ENCODE data around the gene EXOSC3. TPM values are rescaled to one million over a fixed set of nuclear protein-coding genes. Genes with fewer than 3 reads are reported as not detected.

Gene EXOSC3
- total and polyA plus RNA-seq, 9 of the 15 experiments (the other 6 are each of a cell fraction or from before 2014, with no cell fraction given), result 18.5 to 266 (median 114) TPM

- CTCF ChIA-PET (ENCODE audit: low intra/inter-chr PET ratio), result no interaction called here
- no peaks in the 10 kb centered on the region; a peak in 1 of 5 replicates for H3K4me1 ChIP-seq (replicated peaks in 1 of 2; ENCODE audit: control insufficient read depth in 2 of 2, insufficient read depth in 2 of 2, low read length in 2 of 2)
- H3K27ac ChIP-seq (ENCODE audit: extremely low read depth, low read depth, low read length), result peak overlapping the region; percentile 1; the same call in 1 of the 3 replicates
- H3K9me1 ChIP-seq (ENCODE audit: control insufficient read depth, insufficient read depth, low read length), result no peaks in the 10 kb centered on the region
- in situ Hi-C loops (cut with MboI) (no loop called here), intact Hi-C loops (cut with micrococcal nuclease) (no loop called here)
- FAIRE-seq, result no peak
- H3K4me3 ChIP-seq, result no peak overlapping the region
- peaks cover 39% of the 10 kb centered on the region; the same call in 2 of the 3 replicates for H3K36me3 ChIP-seq (ENCODE audit: control insufficient read depth, insufficient read depth, low read length)
- no peak overlapping the region for H3K9ac ChIP-seq (ENCODE audit: insufficient read depth in 1 of 2, low read depth in 2 of 2, low read length in 2 of 2)
- BruUV-seq (replicated peaks), result no TSS peak
- no peaks in the 10 kb centered on the region for H3K9me3 ChIP-seq (replicated peaks; ENCODE audit: control insufficient read depth, insufficient read depth, low read depth, low read length)
- H3K4me2 ChIP-seq (ENCODE audit: insufficient read depth, low read length), result no peak overlapping the region
- WGBS (ENCODE audit: insufficient coverage, low coverage, missing lambda C conversion rate), result 16% methylated on average over 2 of the region's 2 CpGs
- no peak for DNase-seq (ENCODE audit: extremely low read depth in 1 of 4, low spot score in 3 of 4)
- H2AFZ ChIP-seq (ENCODE audit: low read depth, low read length), result no peak overlapping the region
- ATAC-seq, result peak; percentile 49; the same call in 2 of the 3 replicates
- H3K27me3 ChIP-seq (ENCODE audit: control insufficient read depth in 2 of 2, insufficient read depth in 2 of 2, low read length in 2 of 2), result no peaks in the 10 kb centered on the region
- POLR2A ChIA-PET, result interaction anchor here (1.3 to 2.7 kb wide), 3 partner anchors 9 to 21 kb away, joined by 7 to 9 read pairs (median 9); no protein-coding TSS in a partner anchor
- peaks cover 20% of the 10 kb centered on the region for H3K79me2 ChIP-seq (ENCODE audit: control insufficient read depth, insufficient read depth, low read length)
- H4K20me1 ChIP-seq (replicated peaks; ENCODE audit: control insufficient read depth, insufficient read depth, low read length), result no peaks in the 10 kb centered on the region
- no peak for TF ChIP-seq MLLT1 (IDR thresholded peaks at IDR 0.05)
- TF ChIP-seq ZFP36 (IDR thresholded peaks at IDR 0.05; ENCODE audit: low read depth, low read length, partially characterized antibody), result no peak
- no peak for TF ChIP-seq ARHGAP35 (IDR thresholded peaks at IDR 0.05; ENCODE audit: partially characterized antibody)
- TF ChIP-seq ZNF589 (CRISPR knock-in tag; IDR thresholded peaks at IDR 0.05; ENCODE audit: low read depth), result no peak
- no peak for TF ChIP-seq PBX2 (CRISPR knock-in tag; IDR thresholded peaks at IDR 0.05; ENCODE audit: low read depth)
- TF ChIP-seq PBX2 (tag; conservative IDR thresholded peaks at IDR 0.05; ENCODE audit: low read depth), result 0 out of 2 replicates have a peak, but pooled peaks have one; percentile 22
- TF ChIP-seq ZNF639 (CRISPR knock-in tag; conservative IDR thresholded peaks at IDR 0.05 in 1 of 2, IDR thresholded peaks at IDR 0.05 in 1 of 2), result no peak
- peak; percentile 92 for TF ChIP-seq ZNF316 (IDR thresholded peaks at IDR 0.05)
- TF ChIP-seq FIP1L1 (IDR thresholded peaks at IDR 0.05; ENCODE audit: low read depth, low read length, poor library complexity, severe bottlenecking), result no peak
- TF ChIP-seq EP300 (IDR thresholded peaks at IDR 0.05; ENCODE audit: low read length), result no peak
- no peak for TF ChIP-seq CBX2 (IDR thresholded peaks at IDR 0.05; ENCODE audit: insufficient read depth, low read length, poor library complexity, severe bottlenecking)
- TF ChIP-seq MAFF (IDR thresholded peaks at IDR 0.05; ENCODE audit: low read length), result peak; percentile 67; the same call in 1 of the 2 replicates
- TF ChIP-seq EWSR1 (IDR thresholded peaks at IDR 0.05; ENCODE audit: borderline replicate concordance, low read depth, partially characterized antibody), result no peak
- TF ChIP-seq HNRNPUL1 (IDR thresholded peaks at IDR 0.05; ENCODE audit: low read length), result no peak
- no peak for TF ChIP-seq SNIP1 (IDR thresholded peaks at IDR 0.05; ENCODE audit: low read depth)
- TF ChIP-seq C11orf30 (IDR thresholded peaks at IDR 0.05; ENCODE audit: low read depth), result peak; percentile 85
- TF ChIP-seq RBFOX2 (IDR thresholded peaks at IDR 0.05; ENCODE audit: low read depth, low read length), result no peak
- TF ChIP-seq WHSC1 (IDR thresholded peaks at IDR 0.05; ENCODE audit: low read length), result no peak
- TF ChIP-seq ZNF165 (CRISPR knock-in tag; IDR thresholded peaks at IDR 0.05; ENCODE audit: borderline replicate concordance), result no peak
Measured at GRCh38 chr9:37818849-37819248, 34.0 kb upstream of the EXOSC3 start.

Measured in K562 (cell line).